GM19395 (cell line): ENCODE results near the gene MSH6.

Experiments
- ATAC-seq: cut with Tn5 transposase; IDR thresholded peaks from one replicate; pipeline ENCODE4 v1.9.1; 2021; ENCODE audit warnings: mild to moderate bottlenecking, moderate library complexity; ENCODE audit not compliant: unreplicated experiment

Gene MSH6

DNA sequence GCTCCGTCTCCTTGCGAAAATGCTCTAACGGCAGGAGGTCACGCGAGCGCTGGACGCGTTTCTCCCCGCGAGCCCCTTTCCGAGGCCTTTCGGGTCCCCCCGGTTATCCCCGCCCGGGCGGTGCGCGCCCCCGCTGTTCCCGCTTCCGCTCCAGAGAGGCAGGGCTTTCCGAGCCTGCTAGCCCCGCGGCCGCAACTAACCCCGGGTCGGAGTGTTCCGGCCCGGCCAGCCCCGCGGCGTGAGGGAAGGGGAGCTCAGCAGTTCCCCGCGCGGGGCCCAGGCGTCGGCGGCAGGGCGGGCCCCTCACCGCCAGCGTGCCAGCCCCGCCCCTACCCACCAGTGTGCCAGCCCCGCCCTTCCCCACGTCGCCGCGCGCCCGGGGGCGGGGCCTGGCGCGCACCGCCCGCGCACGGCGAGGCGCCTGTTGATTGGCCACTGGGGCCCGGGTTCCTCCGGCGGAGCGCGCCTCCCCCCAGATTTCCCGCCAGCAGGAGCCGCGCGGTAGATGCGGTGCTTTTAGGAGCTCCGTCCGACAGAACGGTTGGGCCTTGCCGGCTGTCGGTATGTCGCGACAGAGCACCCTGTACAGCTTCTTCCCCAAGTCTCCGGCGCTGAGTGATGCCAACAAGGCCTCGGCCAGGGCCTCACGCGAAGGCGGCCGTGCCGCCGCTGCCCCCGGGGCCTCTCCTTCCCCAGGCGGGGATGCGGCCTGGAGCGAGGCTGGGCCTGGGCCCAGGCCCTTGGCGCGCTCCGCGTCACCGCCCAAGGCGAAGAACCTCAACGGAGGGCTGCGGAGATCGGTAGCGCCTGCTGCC, at the start of gene MSH6:
Gene MSH6, plus strand, starts transcription at position 475 of the 815 bp plus-strand sequence. Its CDS starts 89 bp downstream, at position 564.
- peak; percentile 79 for ATAC-seq

DNA sequence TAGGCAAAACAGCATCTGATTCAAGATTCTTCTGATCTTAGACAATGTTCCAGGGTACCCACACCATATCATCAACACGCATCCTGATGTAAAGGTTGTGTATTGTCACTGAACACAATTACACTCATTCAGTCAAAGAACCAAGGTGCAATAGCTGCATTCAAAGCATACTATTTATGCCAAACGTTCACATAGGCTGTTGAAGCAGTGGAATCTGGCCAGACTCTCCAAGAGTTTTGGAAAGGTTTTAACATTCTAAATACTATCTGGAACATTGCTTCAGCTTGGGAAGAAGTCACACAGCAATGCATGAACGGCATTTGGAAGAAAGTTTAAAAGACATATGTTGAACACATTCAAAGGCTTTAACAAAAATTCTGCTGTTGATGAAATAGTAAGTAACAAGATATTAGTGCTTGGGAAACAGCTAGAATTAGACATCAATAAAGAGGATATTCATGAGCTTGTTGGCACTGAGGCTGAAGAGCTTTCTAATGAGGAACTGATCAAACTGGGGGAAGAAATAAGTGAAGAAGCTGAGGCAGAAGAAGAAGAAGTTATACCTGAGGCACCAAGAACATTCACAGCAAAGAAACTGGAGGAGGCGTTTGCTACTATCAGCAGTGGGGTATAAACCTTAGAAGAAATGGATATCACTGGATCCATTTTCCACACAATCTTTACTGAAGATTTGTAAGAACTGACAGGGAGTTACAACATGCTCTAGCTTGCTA, 47.6 kb upstream of the MSH6 start:
- no peak for ATAC-seq

GRCh38 chr2:47735912-47736311, 47.0 kb upstream of the MSH6 start:
- ATAC-seq, result peak; percentile 69

GRCh38 chr2:47737191-47737975, 45.6 kb upstream of the MSH6 start:
- ATAC-seq, result no peak

- ATAC-seq, result no peak
Observed at GRCh38 chr2:47738331-47738730, 44.6 kb upstream of the MSH6 start.

DNA sequence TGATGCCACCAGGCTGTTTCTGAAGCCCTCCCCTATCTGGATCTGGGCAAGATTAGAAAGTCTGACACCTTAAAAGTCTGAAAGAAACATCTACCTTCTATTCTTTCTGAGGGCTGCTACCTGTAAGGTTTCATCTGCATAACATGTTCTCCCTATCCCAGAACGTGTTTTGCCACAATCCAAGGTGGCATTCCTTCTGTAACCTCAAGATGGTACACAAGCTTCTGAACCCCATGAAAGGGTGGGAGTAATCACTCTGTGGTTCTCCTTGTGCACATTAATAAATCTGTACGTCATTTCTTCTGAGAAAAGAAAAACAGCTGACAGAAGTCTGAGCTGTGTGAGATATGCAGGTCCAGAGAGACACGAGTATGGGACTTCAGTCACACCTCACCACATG, 41.8 kb upstream of the MSH6 start:
- ATAC-seq, result no peak

DNA sequence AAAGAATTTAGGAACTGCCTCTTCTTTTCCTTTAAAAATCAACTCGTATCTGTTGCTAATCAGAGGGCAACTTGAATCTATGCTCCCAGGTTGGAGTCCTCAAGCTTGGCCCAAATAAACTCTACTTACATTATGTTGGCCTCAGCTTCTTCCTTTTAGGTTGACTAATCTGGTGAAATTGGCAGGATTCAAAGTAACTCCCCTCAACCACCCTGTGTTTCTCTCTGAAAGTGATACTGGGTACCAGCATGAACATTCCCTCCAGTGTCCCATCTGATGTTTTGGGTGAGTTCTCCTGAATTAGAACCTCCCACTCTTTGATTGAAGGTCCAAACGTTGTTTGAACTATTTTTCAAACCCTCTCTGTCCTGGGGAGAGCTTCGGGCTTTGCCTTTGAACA, 41.3 kb upstream of the MSH6 start:
- no peak for ATAC-seq

GRCh38 chr2:47744074-47744473, 38.9 kb upstream of the MSH6 start:
- no peak for ATAC-seq

GRCh38 chr2:47747878-47748277, 35.1 kb upstream of the MSH6 start:
- ATAC-seq, result no peak

DNA sequence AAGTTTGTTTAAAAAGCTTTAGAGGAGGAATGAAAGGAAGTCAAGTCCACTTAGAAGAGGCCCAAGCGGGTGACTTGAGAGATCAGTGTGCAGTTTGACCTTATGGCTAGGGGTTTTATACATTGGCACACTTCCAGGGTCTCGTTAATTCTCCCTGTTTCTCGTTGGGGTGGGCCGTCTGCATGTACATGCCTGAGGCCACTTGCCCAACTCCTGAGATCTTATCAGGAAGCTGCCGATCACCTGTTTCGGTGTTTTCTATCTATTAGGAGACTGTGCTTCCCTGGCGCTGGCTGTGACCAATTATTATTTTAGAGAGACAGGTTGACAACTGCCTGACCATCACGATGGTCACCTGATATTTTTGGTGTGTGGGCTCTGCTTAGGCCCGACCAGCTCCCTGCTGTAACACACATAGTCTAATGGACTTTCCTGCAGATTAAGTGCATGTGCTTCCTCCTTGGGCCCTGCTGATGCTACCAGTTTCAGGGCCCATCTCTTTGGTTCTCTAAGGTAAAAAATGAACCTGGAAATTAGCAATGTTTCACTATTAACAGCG, 31.0 kb upstream of the MSH6 start:
- peak; percentile 36 for ATAC-seq

GRCh38 chr2:47767497-47767844, 15.5 kb upstream of the MSH6 start:
- no peak for ATAC-seq

DNA sequence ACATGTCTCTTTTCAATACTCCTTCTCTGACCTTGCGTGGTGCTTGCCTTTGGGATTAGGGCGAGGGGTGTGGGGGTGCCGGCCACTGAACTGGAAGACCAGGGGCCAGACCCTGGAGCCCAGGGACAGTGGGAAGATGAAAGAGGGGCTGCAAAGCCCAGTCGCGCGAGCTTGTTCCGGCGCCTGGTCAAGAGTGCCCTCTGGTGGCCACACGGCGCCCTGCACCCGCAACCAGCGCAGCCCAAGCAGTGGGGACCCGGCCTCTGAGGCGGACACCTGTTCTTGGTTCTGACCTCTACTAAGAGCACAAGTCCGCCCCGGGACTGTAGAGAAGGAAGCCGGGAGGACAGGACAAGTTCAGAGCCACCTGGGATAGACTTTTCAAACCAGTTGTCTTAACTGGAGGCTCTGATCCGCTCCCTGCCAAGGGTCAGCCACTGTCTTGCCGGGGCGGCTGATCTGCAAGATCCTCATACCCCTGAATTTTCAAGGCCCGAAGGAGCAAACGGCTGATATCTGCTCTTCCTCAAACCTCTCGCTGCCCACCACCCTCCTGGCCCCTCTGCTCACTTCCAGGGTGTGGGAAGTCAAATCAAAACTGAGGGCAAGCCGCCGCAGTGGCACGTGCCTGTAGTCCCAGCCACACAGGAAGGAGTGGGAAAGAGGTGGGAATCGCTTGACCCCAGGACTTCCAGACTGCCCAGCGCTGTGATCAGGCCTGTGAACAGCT, 14.9 kb upstream of the MSH6 start:
- ATAC-seq, result no peak

DNA sequence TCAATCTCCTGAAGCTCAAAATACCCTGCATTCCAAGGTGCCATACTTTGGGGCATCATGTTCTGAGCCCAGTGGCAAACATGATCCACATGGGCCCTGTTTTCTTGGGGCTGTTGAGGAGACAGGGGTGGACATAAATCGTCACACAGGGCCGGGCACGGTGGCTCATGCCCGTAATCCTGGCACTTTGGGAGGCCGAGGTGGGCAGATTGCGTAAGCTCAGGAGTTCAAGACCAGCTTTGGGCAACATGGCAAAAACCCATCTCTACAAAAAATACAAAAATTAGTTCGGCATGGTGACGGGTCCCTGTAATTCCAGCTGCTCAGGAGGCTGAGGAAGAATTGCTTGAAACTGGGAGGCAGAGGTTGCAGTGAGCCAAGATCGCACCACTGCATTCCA, 13.6 kb upstream of the MSH6 start:
- no peak for ATAC-seq

- no peak for ATAC-seq
Observed at GRCh38 chr2:47771211-47771610, 11.7 kb upstream of the MSH6 start.

- no peak for ATAC-seq
Observed at GRCh38 chr2:47772343-47772742, 10.6 kb upstream of the MSH6 start.

GRCh38 chr2:47774567-47774966, 8.4 kb upstream of the MSH6 start:
- no peak for ATAC-seq

DNA sequence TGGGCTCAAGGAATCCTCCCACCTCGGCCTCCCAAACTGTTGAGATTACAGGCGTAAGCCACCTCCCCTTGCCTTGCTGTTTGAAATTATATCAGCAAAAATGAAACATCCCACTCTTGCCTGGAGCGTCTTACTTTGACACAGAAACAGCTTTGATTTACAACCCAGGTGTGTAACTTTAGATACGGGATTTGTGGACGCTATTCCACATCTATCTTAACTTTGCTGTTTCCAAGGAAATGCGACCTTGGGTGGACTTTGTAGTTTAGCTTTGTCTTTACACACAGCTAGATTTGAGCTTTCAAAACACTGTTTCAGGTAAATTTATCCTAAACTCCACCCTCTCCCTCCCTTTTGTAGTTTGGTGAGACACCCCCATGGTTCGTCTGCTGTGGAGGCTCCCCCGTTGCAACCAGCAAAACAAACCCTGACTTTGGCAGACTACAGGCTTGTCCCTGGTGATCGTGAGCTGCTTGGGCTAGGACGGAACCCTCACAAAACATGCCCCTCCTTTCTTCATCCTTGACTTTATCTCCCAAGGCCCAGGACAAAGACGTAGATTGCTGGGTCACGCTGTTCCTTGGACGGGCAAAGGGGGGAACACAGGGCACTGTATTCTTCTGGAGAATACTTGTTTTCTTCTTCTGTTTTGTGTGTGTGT, 5.5 kb upstream of the MSH6 start:
- no peak for ATAC-seq

- ATAC-seq, result no peak
Observed at GRCh38 chr2:47778698-47779425, 4.1 kb upstream of the MSH6 start.

- no peak for ATAC-seq
Observed at GRCh38 chr2:47779426-47779790, 3.5 kb upstream of the MSH6 start.

- ATAC-seq, result no peak
Observed at GRCh38 chr2:47782381-47782670, 619 bp upstream of the MSH6 start.
